ENCODE data around the gene VEGFB. TPM values are rescaled to one million over a fixed set of nuclear protein-coding genes. Genes with fewer than 3 reads are reported as not detected.

Gene VEGFB
- total and polyA plus RNA-seq, 2 donors (not counting 1 experiment from before 2014, with no cell fraction given): 25.3 to 27.9 TPM

DNA sequence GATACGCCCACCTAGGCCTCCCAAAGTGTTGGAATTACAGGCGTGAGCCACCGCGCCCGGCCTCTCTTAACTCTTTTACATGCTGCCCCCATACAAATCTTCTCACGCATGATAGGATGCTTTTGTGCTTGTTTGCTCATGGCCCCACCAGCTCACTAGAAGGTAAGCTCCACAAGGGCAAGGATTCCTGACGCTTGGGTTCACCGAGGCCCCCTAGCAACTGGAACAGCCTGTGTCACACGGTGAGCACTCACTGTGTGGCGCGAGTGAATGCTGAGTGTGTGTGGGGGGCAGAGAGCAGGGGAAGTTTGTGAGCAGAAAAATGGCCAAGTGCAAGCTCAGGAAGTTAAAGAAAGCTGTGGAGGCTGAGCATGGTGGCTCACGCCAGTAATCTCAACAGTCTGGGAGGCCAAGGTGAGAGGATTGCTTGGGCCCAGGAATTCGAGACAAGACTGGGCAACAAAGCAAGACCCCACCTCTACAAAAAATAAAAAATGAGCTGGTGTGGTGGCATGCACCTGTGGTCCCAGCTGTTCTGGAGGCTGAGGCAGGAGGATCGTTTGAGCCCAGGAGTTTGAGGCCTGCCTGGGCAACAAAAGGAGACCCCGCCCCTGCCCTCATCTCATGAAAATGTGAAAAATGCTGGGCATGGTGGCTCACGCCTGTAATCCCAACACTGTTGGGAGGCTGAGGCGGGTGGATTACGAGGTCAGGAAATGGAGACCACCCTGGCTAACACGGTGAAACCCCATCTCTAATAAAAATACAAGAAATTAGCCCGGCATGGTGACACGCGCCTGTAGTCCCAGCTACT, 47.8 kb downstream of the VEGFB start:
- H2AFZ ChIP-seq (ENCODE audit: low read length): no peak overlapping the region
- DNase-seq (ENCODE audit: low read depth in 2 of 2): no peak
- peaks cover 3% of the 10 kb centered on the region for H3K36me3 ChIP-seq (ENCODE audit: control insufficient read depth, insufficient read depth, low read length)
- H3K9ac ChIP-seq (ENCODE audit: insufficient read depth, low read length): no peak overlapping the region
- H3K27me3 ChIP-seq (ENCODE audit: control insufficient read depth, insufficient read depth, low read length): no peaks in the 10 kb centered on the region
- H4K20me1 ChIP-seq (ENCODE audit: control insufficient read depth, extremely low read depth, insufficient read depth, low read length): no peaks in the 10 kb centered on the region
- TF ChIP-seq EZH2 (IDR thresholded peaks at IDR 0.05; ENCODE audit: low read length, missing control alignments): no peak
- TF ChIP-seq, protein P1, sequence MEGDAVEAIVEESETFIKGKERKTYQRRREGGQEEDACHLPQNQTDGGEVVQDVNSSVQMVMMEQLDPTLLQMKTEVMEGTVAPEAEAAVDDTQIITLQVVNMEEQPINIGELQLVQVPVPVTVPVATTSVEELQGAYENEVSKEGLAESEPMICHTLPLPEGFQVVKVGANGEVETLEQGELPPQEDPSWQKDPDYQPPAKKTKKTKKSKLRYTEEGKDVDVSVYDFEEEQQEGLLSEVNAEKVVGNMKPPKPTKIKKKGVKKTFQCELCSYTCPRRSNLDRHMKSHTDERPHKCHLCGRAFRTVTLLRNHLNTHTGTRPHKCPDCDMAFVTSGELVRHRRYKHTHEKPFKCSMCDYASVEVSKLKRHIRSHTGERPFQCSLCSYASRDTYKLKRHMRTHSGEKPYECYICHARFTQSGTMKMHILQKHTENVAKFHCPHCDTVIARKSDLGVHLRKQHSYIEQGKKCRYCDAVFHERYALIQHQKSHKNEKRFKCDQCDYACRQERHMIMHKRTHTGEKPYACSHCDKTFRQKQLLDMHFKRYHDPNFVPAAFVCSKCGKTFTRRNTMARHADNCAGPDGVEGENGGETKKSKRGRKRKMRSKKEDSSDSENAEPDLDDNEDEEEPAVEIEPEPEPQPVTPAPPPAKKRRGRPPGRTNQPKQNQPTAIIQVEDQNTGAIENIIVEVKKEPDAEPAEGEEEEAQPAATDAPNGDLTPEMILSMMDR (conservative IDR thresholded peaks at IDR 0.05 in 1 of 2, IDR thresholded peaks at IDR 0.05 in 1 of 2; ENCODE audit: low read depth in 1 of 2, low read length in 2 of 2): no peak
- no peak overlapping the region for H3K4me2 ChIP-seq (ENCODE audit: extremely low read depth, insufficient read depth, low read length)
- H3K4me3 ChIP-seq (replicated peaks in 1 of 4; ENCODE audit: control extremely low read depth in 1 of 4, insufficient read depth in 1 of 4, low read depth in 3 of 4, low read length in 4 of 4): no peak overlapping the region
- H3K79me2 ChIP-seq (ENCODE audit: control insufficient read depth, insufficient read depth, low read length): peaks cover 4% of the 10 kb centered on the region
- H3K4me1 ChIP-seq (ENCODE audit: control insufficient read depth, extremely low read depth, insufficient read depth, low read length): peaks cover 7% of the 10 kb centered on the region
- no peaks in the 10 kb centered on the region for H3K9me3 ChIP-seq (ENCODE audit: control insufficient read depth, insufficient read depth, low read depth, low read length)
- H3K27ac ChIP-seq (ENCODE audit: insufficient read depth, low read length): no peak overlapping the region

- TF ChIP-seq EZH2 (IDR thresholded peaks at IDR 0.05; ENCODE audit: low read length, missing control alignments): no peak
- TF ChIP-seq, protein P1 (conservative IDR thresholded peaks at IDR 0.05 in 1 of 2, IDR thresholded peaks at IDR 0.05 in 1 of 2; ENCODE audit: low read depth in 1 of 2, low read length in 2 of 2): no peak
- H3K79me2 ChIP-seq (ENCODE audit: control insufficient read depth, insufficient read depth, low read length): peaks cover 4% of the 10 kb centered on the region
- H3K9ac ChIP-seq (ENCODE audit: insufficient read depth, low read length): no peak overlapping the region
- peaks cover 3% of the 10 kb centered on the region for H3K36me3 ChIP-seq (ENCODE audit: control insufficient read depth, insufficient read depth, low read length)
- no peak overlapping the region for H3K27ac ChIP-seq (ENCODE audit: insufficient read depth, low read length)
- DNase-seq (ENCODE audit: low read depth in 2 of 2): no peak
- no peaks in the 10 kb centered on the region for H3K27me3 ChIP-seq (ENCODE audit: control insufficient read depth, insufficient read depth, low read length)
- H3K9me3 ChIP-seq (ENCODE audit: control insufficient read depth, insufficient read depth, low read depth, low read length): no peaks in the 10 kb centered on the region
- no peak overlapping the region for H2AFZ ChIP-seq (ENCODE audit: low read length)
- peaks cover 7% of the 10 kb centered on the region for H3K4me1 ChIP-seq (ENCODE audit: control insufficient read depth, extremely low read depth, insufficient read depth, low read length)
- peak overlapping the region in 1 of 4 experiments; percentile 85 for H3K4me3 ChIP-seq (replicated peaks in 1 of 4; ENCODE audit: control extremely low read depth in 1 of 4, insufficient read depth in 1 of 4, low read depth in 3 of 4, low read length in 4 of 4)
- H4K20me1 ChIP-seq (ENCODE audit: control insufficient read depth, extremely low read depth, insufficient read depth, low read length): no peaks in the 10 kb centered on the region
- peak overlapping the region; percentile 60 for H3K4me2 ChIP-seq (ENCODE audit: extremely low read depth, insufficient read depth, low read length)
These were observed 48.7 kb downstream of the VEGFB start for GRCh38 chr11:64283092-64283491.

- Histone ChIP-seq H3K79me2 (ENCODE audit: control insufficient read depth, insufficient read depth, low read length) (peaks cover 4% of the 10 kb centered on the region), H4K20me1 (ENCODE audit: control insufficient read depth, extremely low read depth, insufficient read depth, low read length) (no peaks in the 10 kb centered on the region), H2AFZ (ENCODE audit: low read length) (peak within 1 kb of the TSS; percentile 77), H3K4me3 (replicated peaks in 1 of 4; ENCODE audit: control extremely low read depth in 1 of 4, insufficient read depth in 1 of 4, low read depth in 3 of 4, low read length in 4 of 4) (peak within 1 kb of the TSS; percentile 66 to 85 (median 78)), H3K9ac (ENCODE audit: insufficient read depth, low read length) (peak within 1 kb of the TSS; percentile 85), H3K9me3 (ENCODE audit: control insufficient read depth, insufficient read depth, low read depth, low read length) (no peaks in the 10 kb centered on the region), H3K36me3 (ENCODE audit: control insufficient read depth, insufficient read depth, low read length) (peaks cover 3% of the 10 kb centered on the region), H3K4me2 (ENCODE audit: extremely low read depth, insufficient read depth, low read length) (peak within 1 kb of the TSS; percentile 98), H3K27ac (ENCODE audit: insufficient read depth, low read length) (peak within 1 kb of the TSS; percentile 85), H3K27me3 (ENCODE audit: control insufficient read depth, insufficient read depth, low read length) (no peaks in the 10 kb centered on the region), H3K4me1 (ENCODE audit: control insufficient read depth, extremely low read depth, insufficient read depth, low read length) (peaks cover 7% of the 10 kb centered on the region)
- TF ChIP-seq EZH2 (IDR thresholded peaks at IDR 0.05; ENCODE audit: low read length, missing control alignments): no peak
- TF ChIP-seq, protein P1 (conservative IDR thresholded peaks at IDR 0.05 in 1 of 2, IDR thresholded peaks at IDR 0.05 in 1 of 2; ENCODE audit: low read depth in 1 of 2, low read length in 2 of 2): no peak
- DNase-seq (ENCODE audit: low read depth in 2 of 2): peak; percentile 85 to 91
These were observed 49.9 kb downstream of the VEGFB start, which contains the start of gene BAD for GRCh38 chr11:64284048-64284961. Gene BAD (minus strand): TSS chr11:64284665. CDS start chr11:64284368, 297 bp downstream.

Measured in fibroblast of lung (primary cell).